Measurements from ENCODE around the gene SLC30A3.

Gene SLC30A3

GRCh38 chr2:27294928-27295327, 32.1 kb upstream of the SLC30A3 start:
- Histone ChIP-seq H3F3A (ENCODE audit: control insufficient read depth, insufficient read depth) (no peaks in the 10 kb centered on the region), H3K4me2 (ENCODE audit: low read length) (no peak overlapping the region), H3K9me3 (ENCODE audit: control insufficient read depth, insufficient read depth, low read length) (no peaks in the 10 kb centered on the region), H3K36me3 (ENCODE audit: control insufficient read depth, low read length) (no peaks in the 10 kb centered on the region), H3K27ac (ENCODE audit: low read depth, low read length) (no peak overlapping the region), H3K27me3 (ENCODE audit: control insufficient read depth, low read length) (no peaks in the 10 kb centered on the region), H4K20me1 (ENCODE audit: control insufficient read depth, insufficient read depth, low read depth, low read length) (no peaks in the 10 kb centered on the region), H3K9me2 (replicated peaks; ENCODE audit: control insufficient read depth, low read length) (no peaks in the 10 kb centered on the region), H3K4me1 (ENCODE audit: control insufficient read depth, low read length) (peaks cover 43% of the 10 kb centered on the region), H3K79me2 (ENCODE audit: control insufficient read depth, low read length) (no peaks in the 10 kb centered on the region), H3K4me3 (ENCODE audit: low read length) (no peak overlapping the region)
- TF ChIP-seq, protein P1, sequence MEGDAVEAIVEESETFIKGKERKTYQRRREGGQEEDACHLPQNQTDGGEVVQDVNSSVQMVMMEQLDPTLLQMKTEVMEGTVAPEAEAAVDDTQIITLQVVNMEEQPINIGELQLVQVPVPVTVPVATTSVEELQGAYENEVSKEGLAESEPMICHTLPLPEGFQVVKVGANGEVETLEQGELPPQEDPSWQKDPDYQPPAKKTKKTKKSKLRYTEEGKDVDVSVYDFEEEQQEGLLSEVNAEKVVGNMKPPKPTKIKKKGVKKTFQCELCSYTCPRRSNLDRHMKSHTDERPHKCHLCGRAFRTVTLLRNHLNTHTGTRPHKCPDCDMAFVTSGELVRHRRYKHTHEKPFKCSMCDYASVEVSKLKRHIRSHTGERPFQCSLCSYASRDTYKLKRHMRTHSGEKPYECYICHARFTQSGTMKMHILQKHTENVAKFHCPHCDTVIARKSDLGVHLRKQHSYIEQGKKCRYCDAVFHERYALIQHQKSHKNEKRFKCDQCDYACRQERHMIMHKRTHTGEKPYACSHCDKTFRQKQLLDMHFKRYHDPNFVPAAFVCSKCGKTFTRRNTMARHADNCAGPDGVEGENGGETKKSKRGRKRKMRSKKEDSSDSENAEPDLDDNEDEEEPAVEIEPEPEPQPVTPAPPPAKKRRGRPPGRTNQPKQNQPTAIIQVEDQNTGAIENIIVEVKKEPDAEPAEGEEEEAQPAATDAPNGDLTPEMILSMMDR (IDR thresholded peaks at IDR 0.05; ENCODE audit: low read depth, low read length, poor library complexity, severe bottlenecking): no peak
- no peak for TF ChIP-seq EZH2phosphoT487 (IDR thresholded peaks at IDR 0.05; ENCODE audit: borderline replicate concordance, low read length)

GRCh38 chr2:27291865-27292264, 29.0 kb upstream of the SLC30A3 start:
- H3K9me3 ChIP-seq (ENCODE audit: control insufficient read depth, insufficient read depth, low read length): no peaks in the 10 kb centered on the region
- 0 out of 2 replicates have a peak, but pooled peaks cover 2% of the 10 kb centered on the region for H3F3A ChIP-seq (ENCODE audit: control insufficient read depth, insufficient read depth)
- H3K4me1 ChIP-seq (ENCODE audit: control insufficient read depth, low read length): peaks cover 52% of the 10 kb centered on the region
- H4K20me1 ChIP-seq (ENCODE audit: control insufficient read depth, insufficient read depth, low read depth, low read length): no peaks in the 10 kb centered on the region
- H3K27me3 ChIP-seq (ENCODE audit: control insufficient read depth, low read length): no peaks in the 10 kb centered on the region
- no peaks in the 10 kb centered on the region for H3K9me2 ChIP-seq (replicated peaks; ENCODE audit: control insufficient read depth, low read length)
- 0 out of 2 replicates have a peak overlapping the region, but pooled peaks have one; percentile 59 for H3K27ac ChIP-seq (ENCODE audit: low read depth, low read length)
- peak overlapping the region; percentile 52 for H3K4me2 ChIP-seq (ENCODE audit: low read length)
- TF ChIP-seq, protein P1 (IDR thresholded peaks at IDR 0.05; ENCODE audit: low read depth, low read length, poor library complexity, severe bottlenecking): peak; percentile 55
- TF ChIP-seq EZH2phosphoT487 (IDR thresholded peaks at IDR 0.05; ENCODE audit: borderline replicate concordance, low read length): no peak
- no peaks in the 10 kb centered on the region for H3K36me3 ChIP-seq (ENCODE audit: control insufficient read depth, low read length)
- no peaks in the 10 kb centered on the region for H3K79me2 ChIP-seq (ENCODE audit: control insufficient read depth, low read length)
- no peak overlapping the region for H3K4me3 ChIP-seq (ENCODE audit: low read length)

DNA sequence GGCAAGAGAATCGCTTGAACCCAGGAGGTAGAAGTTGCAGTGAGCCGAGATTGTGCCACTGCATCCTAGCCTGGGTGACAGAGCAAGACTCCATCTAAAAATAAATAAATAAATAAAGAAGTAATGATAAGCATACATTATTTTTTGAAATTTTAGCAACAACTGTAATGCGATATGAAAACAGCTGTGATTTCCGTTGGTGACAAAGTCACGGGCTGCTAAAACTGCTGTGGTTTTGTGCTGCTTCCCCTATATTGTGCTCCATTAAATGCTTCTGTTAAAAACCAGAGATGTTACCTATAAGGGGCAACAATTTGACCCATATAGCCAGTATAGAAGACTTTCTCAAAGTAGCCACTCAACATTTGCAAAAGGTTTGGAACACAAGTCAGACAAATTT, 27.7 kb upstream of the SLC30A3 start:
- Histone ChIP-seq H3K4me2 (ENCODE audit: low read length) (peak overlapping the region; percentile 52), H3K27ac (ENCODE audit: low read depth, low read length) (peak overlapping the region; percentile 59)

More for the DNA sequence above, 27.7 kb upstream of the SLC30A3 start:
- H3K36me3 ChIP-seq (ENCODE audit: control insufficient read depth, low read length): no peaks in the 10 kb centered on the region
- no peaks in the 10 kb centered on the region for H4K20me1 ChIP-seq (ENCODE audit: control insufficient read depth, insufficient read depth, low read depth, low read length)
- peak overlapping the region; percentile 29 for H3K4me3 ChIP-seq (ENCODE audit: low read length)
- H3F3A ChIP-seq (ENCODE audit: control insufficient read depth, insufficient read depth): 0 out of 2 replicates have a peak, but pooled peaks cover 2% of the 10 kb centered on the region
- H3K9me2 ChIP-seq (replicated peaks; ENCODE audit: control insufficient read depth, low read length): no peaks in the 10 kb centered on the region
- H3K27me3 ChIP-seq (ENCODE audit: control insufficient read depth, low read length): no peaks in the 10 kb centered on the region
- H3K79me2 ChIP-seq (ENCODE audit: control insufficient read depth, low read length): no peaks in the 10 kb centered on the region
- no peaks in the 10 kb centered on the region for H3K9me3 ChIP-seq (ENCODE audit: control insufficient read depth, insufficient read depth, low read length)
- H3K4me1 ChIP-seq (ENCODE audit: control insufficient read depth, low read length): peaks cover 54% of the 10 kb centered on the region
- TF ChIP-seq, protein P1 (IDR thresholded peaks at IDR 0.05; ENCODE audit: low read depth, low read length, poor library complexity, severe bottlenecking): no peak

Data from DOHH2 (cell line).